HepG2 (cell line): ENCODE results near the gene PDZD8. TPM values are rescaled to one million over a fixed set of nuclear protein-coding genes. Genes with fewer than 3 reads are reported as not detected.

ENCODE experiments used
- BHLHE40 ChIP-seq: IDR thresholded peaks from 2 replicates; pipeline ENCODE4 v1.6.1; 2011; ENCODE audit warnings: low read length, improper control_type of control experiment
- CCAR2 ChIP-seq: fragments of 200-400 bp; formaldehyde crosslinking; optimal IDR thresholded peaks from 2 replicates; pipeline ENCODE3; 2018; ENCODE audit warnings: low read depth, mild to moderate bottlenecking, low read length, moderate library complexity
- ETV5 ChIP-seq: IDR thresholded peaks from 2 replicates; pipeline ENCODE4 v1.6.1; 2018; ENCODE audit warnings: missing biosample characterization, missing genetic modification reagents, inconsistent platforms, borderline replicate concordance
- KDM1A ChIP-seq: IDR thresholded peaks from 2 replicates; pipeline ENCODE4 v1.6.1; 2016; ENCODE audit warnings: missing compliant biosample characterization
- NFRKB ChIP-seq: fragments of 450-650 bp; IDR thresholded peaks from 2 replicates; pipeline ENCODE4 v1.6.1; 2017
- RBFOX2 ChIP-seq: fragments of 200-400 bp; formaldehyde crosslinking; IDR thresholded peaks from 2 replicates; pipeline ENCODE4 v1.6.1; 2017; ENCODE audit warnings: low read depth, mild to moderate bottlenecking, low read length
- RORA ChIP-seq: sonication (generic); formaldehyde crosslinking; IDR thresholded peaks from 2 replicates; pipeline ENCODE4 v1.5.0; 2020; ENCODE audit warnings: mild to moderate bottlenecking, missing genetic modification reagents, moderate library complexity
- SAP130 ChIP-seq: IDR thresholded peaks from 2 replicates; pipeline ENCODE4 v1.6.1; 2016; ENCODE audit warnings: low read depth
- SIX1 ChIP-seq: sonication (generic); formaldehyde crosslinking; IDR thresholded peaks from 2 replicates; pipeline ENCODE4 v1.4.0; 2020; ENCODE audit warnings: missing genetic modification reagents, borderline replicate concordance
- TAF1 ChIP-seq: sonication (generic); formaldehyde crosslinking; IDR thresholded peaks from 2 replicates; pipeline ENCODE4 v1.4.0; 2020; ENCODE audit warnings: missing genetic modification reagents
- TBP ChIP-seq: sonication (generic); formaldehyde crosslinking; IDR thresholded peaks from 2 replicates; pipeline ENCODE4 v1.5.0; 2020; ENCODE audit warnings: missing genetic modification reagents
- ZBTB7A ChIP-seq: sonication (generic); formaldehyde crosslinking; IDR thresholded peaks from 2 replicates; pipeline ENCODE4 v1.8.0; 2022; ENCODE audit warnings: mild to moderate bottlenecking, missing genetic modification reagents
- ZNF224 ChIP-seq: sonication (generic); formaldehyde crosslinking; IDR thresholded peaks from 2 replicates; pipeline ENCODE4 v1.5.0; 2020; ENCODE audit warnings: mild to moderate bottlenecking, missing genetic modification reagents
- ZNF607 ChIP-seq: sonication (generic); formaldehyde crosslinking; IDR thresholded peaks from 2 replicates; pipeline ENCODE4 v1.5.1; 2020; ENCODE audit warnings: missing genetic modification reagents, mild to moderate bottlenecking, borderline replicate concordance
- ZNF709 ChIP-seq: sonication (generic); formaldehyde crosslinking; IDR thresholded peaks from 2 replicates; pipeline ENCODE4 v1.5.0; 2020; ENCODE audit warnings: mild to moderate bottlenecking, missing genetic modification reagents
- polyA plus RNA-seq, 8 experiments: library from polyadenylated mRNA; depleted of rRNA in 3 of 8; stranded (reverse) in 7 of 8; unstranded in 1 of 8; fragments of >200 nt; fragmentation: Illumina TruSeq in 4 of 8; extraction: Trizol in 4 of 8; gene quantifications; 2 replicates each; pipeline versions ENCODE4 v1.2.1 to v1.2.3, GENCODE V29; 2011 to 2016; ENCODE audit warnings: low read depth in 4 of 8, missing spikeins in 1 of 8, mixed read lengths in 1 of 8; ENCODE audit not compliant: insufficient read depth in 1 of 8
- total RNA-seq, 5 experiments: library from RNA; depleted of rRNA; stranded (reverse); fragments of >200 nt; fragmentation: Illumina TruSeq; extraction: Trizol; gene quantifications; 2 replicates each; pipeline ENCODE4 v1.2.3, GENCODE V29; 2016; ENCODE audit warnings: low read depth in 1 of 5
- TF ChIP-seq, protein P1 (sequence below): sonication (generic); formaldehyde crosslinking; IDR thresholded peaks from 2 replicates; pipeline ENCODE4 v1.8.1; 2023; ENCODE audit warnings: missing genetic modification reagents, inconsistent platforms, borderline replicate concordance
- TF ChIP-seq, protein P2 (sequence below): sonication (generic); formaldehyde crosslinking; IDR thresholded peaks from 2 replicates; pipeline ENCODE4 v1.5.1; 2020; ENCODE audit warnings: mild to moderate bottlenecking, missing genetic modification reagents
- TF ChIP-seq, protein P3 (sequence below): sonication (generic); formaldehyde crosslinking; conservative IDR thresholded peaks from 2 replicates; pipeline ENCODE4 v1.8.0; 2022; ENCODE audit warnings: low read depth, missing genetic modification reagents
- TF ChIP-seq, protein P4 (sequence below): IDR thresholded peaks from 2 replicates; pipeline ENCODE4 v1.6.1; 2016; ENCODE audit warnings: missing compliant biosample characterization, missing genetic modification reagents, borderline replicate concordance
- TF ChIP-seq, protein P5 (sequence below): sonication (generic); formaldehyde crosslinking; IDR thresholded peaks from 2 replicates; pipeline ENCODE4 v1.8.0; 2022; ENCODE audit warnings: low read depth, missing genetic modification reagents
- TF ChIP-seq, protein P6 (sequence below): sonication (generic); formaldehyde crosslinking; IDR thresholded peaks from 2 replicates; pipeline ENCODE4 v1.5.0; 2020; ENCODE audit warnings: missing genetic modification reagents, mild to moderate bottlenecking, borderline replicate concordance

PDZD8 gene
- total and polyA plus RNA-seq, 2 of the 13 experiments (the other 11 are each of a cell fraction or from before 2014, with no cell fraction given) = 11.2 to 32.0 TPM

DNA sequence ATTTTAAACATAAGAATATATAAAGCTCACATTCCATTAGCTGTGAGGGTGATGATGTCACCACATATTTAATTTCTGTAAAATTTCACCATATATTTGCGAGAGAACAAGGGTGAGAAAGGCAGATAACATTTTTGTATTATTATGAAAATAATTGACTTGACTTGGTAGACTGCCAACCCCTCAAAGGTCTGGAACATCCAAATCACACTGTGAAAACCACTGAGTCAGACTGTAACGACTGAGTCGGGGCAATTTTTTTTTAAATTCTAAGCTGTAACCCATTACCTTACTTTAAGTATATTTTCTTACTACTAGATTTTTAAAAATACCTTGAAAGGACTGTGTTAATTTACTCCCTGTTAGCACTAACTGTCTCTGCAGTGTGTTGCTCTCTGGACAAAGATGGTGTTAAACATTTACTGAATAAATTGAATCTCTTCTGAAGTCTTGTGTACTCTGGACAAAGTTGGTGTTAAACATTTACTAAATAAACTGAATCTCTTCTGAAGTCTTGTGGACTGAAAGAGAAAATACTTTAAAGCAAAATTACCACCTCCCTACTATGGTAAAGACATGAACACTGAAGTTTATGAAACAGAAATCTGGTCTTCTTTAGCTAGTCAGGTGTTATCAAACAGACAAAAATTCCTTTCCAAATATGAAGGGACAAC, 14.1 kb downstream of the PDZD8 start (continued):
- TF ChIP-seq, protein P1, sequence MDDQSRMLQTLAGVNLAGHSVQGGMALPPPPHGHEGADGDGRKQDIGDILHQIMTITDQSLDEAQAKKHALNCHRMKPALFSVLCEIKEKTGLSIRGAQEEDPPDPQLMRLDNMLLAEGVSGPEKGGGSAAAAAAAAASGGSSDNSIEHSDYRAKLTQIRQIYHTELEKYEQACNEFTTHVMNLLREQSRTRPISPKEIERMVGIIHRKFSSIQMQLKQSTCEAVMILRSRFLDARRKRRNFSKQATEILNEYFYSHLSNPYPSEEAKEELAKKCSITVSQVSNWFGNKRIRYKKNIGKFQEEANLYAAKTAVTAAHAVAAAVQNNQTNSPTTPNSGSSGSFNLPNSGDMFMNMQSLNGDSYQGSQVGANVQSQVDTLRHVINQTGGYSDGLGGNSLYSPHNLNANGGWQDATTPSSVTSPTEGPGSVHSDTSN (CRISPR knock-in tag) = no peak
- TF ChIP-seq RORA = no peak
- TF ChIP-seq, protein P2, sequence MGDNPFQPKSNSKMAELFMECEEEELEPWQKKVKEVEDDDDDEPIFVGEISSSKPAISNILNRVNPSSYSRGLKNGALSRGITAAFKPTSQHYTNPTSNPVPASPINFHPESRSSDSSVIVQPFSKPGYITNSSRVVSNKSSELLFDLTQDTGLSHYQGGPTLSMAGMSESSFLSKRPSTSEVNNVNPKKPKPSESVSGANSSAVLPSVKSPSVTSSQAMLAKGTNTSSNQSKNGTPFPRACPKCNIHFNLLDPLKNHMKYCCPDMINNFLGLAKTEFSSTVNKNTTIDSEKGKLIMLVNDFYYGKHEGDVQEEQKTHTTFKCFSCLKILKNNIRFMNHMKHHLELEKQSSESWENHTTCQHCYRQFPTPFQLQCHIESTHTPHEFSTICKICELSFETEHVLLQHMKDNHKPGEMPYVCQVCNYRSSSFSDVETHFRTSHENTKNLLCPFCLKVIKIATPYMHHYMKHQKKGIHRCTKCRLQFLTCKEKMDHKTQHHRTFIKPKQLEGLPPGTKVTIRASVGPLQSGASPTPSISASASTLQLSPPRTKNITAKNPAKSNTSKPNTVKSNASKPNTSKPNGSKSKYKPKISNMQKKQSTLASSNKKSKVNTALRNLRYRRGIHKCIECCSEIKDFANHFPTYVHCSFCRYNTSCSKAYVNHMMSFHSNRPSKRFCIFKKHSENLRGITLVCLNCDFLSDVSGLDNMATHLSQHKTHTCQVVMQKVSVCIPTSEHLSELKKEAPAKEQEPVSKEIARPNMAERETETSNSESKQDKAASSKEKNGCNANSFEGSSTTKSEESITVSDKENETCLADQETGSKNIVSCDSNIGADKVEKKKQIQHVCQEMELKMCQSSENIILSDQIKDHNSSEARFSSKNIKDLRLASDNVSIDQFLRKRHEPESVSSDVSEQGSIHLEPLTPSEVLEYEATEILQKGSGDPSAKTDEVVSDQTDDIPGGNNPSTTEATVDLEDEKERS (CRISPR knock-in tag) = no peak
- TF ChIP-seq CCAR2 = no peak
- TF ChIP-seq SIX1 (CRISPR knock-in tag) = peak; percentile 58; the same call in 1 of the 2 replicates
- no peak for TF ChIP-seq ZNF224 (CRISPR knock-in tag)
- no peak for TF ChIP-seq ZBTB7A
- TF ChIP-seq KDM1A = no peak
- TF ChIP-seq, protein P3, sequence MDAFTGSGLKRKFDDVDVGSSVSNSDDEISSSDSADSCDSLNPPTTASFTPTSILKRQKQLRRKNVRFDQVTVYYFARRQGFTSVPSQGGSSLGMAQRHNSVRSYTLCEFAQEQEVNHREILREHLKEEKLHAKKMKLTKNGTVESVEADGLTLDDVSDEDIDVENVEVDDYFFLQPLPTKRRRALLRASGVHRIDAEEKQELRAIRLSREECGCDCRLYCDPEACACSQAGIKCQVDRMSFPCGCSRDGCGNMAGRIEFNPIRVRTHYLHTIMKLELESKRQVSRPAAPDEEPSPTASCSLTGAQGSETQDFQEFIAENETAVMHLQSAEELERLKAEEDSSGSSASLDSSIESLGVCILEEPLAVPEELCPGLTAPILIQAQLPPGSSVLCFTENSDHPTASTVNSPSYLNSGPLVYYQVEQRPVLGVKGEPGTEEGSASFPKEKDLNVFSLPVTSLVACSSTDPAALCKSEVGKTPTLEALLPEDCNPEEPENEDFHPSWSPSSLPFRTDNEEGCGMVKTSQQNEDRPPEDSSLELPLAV = no peak
- no peak for TF ChIP-seq ZNF709 (CRISPR knock-in tag)
- TF ChIP-seq ETV5 = no peak
- TF ChIP-seq ZNF607 (CRISPR knock-in tag) = no peak
- no peak for TF ChIP-seq RBFOX2
- TF ChIP-seq, protein P4, sequence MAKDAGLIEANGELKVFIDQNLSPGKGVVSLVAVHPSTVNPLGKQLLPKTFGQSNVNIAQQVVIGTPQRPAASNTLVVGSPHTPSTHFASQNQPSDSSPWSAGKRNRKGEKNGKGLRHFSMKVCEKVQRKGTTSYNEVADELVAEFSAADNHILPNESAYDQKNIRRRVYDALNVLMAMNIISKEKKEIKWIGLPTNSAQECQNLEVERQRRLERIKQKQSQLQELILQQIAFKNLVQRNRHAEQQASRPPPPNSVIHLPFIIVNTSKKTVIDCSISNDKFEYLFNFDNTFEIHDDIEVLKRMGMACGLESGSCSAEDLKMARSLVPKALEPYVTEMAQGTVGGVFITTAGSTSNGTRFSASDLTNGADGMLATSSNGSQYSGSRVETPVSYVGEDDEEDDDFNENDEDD (CRISPR knock-in tag) = no peak
- TF ChIP-seq NFRKB = no peak
- peak; percentile 89 for TF ChIP-seq SAP130 (CRISPR knock-in tag)
- TF ChIP-seq TBP = no peak
- TF ChIP-seq, protein P5, sequence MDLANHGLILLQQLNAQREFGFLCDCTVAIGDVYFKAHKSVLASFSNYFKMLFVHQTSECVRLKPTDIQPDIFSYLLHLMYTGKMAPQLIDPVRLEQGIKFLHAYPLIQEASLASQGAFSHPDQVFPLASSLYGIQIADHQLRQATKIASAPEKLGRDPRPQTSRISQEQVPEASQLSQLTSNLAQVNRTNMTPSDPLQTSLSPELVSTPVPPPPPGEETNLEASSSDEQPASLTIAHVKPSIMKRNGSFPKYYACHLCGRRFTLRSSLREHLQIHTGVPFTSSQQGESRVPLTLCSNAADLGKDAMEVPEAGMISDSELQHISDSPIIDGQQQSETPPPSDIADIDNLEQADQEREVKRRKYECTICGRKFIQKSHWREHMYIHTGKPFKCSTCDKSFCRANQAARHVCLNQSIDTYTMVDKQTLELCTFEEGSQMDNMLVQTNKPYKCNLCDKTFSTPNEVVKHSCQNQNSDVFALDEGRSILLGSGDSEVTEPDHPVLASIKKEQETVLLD (CRISPR knock-in tag) = no peak
- no peak for TF ChIP-seq TAF1 (CRISPR knock-in tag)
- no peak for TF ChIP-seq BHLHE40
- TF ChIP-seq, protein P6, sequence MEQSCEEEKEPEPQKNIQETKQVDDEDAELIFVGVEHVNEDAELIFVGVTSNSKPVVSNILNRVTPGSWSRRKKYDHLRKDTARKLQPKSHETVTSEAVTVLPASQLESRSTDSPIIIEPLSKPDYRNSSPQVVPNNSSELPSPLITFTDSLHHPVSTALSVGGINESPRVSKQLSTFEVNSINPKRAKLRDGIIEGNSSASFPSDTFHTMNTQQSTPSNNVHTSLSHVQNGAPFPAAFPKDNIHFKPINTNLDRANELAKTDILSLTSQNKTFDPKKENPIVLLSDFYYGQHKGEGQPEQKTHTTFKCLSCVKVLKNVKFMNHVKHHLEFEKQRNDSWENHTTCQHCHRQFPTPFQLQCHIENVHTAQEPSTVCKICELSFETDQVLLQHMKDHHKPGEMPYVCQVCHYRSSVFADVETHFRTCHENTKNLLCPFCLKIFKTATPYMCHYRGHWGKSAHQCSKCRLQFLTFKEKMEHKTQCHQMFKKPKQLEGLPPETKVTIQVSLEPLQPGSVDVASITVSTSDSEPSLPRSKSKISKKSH (CRISPR knock-in tag) = no peak
